ENCODE data around the gene CEP162.
"Not testable (repeated sequence)": the region's sequence is repeated elsewhere in the genome, so short reads cannot be mapped to it uniquely, and the experiment has no call there.

CEP162 gene

DNA sequence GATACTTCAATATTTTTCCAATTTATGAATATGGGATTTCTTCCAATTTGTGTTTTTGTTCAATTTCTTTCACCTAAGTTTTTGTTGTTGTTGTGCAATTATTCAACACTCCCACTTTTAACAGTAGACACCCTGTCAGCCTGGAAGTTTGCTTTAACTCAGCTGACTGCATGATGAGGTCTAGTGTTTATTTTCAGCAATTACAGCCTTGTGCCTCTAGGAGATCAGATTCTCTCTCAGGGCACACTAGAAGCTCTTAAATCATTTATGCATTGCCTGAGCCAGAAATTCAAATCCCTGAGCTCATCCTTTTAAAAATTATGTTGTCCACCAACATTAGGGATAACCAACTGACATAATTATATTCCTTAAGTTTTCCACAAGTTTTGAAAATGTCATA is 108.2 kb downstream of the CEP162 start:
- Histone ChIP-seq H3K4me3 (ENCODE audit: low read depth, low read length) (no peak overlapping the region), H3K27me3 (ENCODE audit: insufficient read depth, low read length) (no peaks in the 10 kb centered on the region), H2AFZ (ENCODE audit: low read length, unreplicated experiment) (no peak overlapping the region), H3K79me2 (ENCODE audit: control insufficient read depth, insufficient read depth, low read length, unreplicated experiment) (no peaks in the 10 kb centered on the region), H3K27ac (ENCODE audit: low read depth, low read length) (no peak overlapping the region), H3K4me1 (ENCODE audit: control insufficient read depth, insufficient read depth, low read length, unreplicated experiment) (no peaks in the 10 kb centered on the region), H3K36me3 (ENCODE audit: insufficient read depth, low read length) (no peaks in the 10 kb centered on the region)

GRCh38 chr6:84118191-84118590 is 109.3 kb downstream of the CEP162 start:
- Histone ChIP-seq H3K79me2 (ENCODE audit: control insufficient read depth, insufficient read depth, low read length, unreplicated experiment) (no peaks in the 10 kb centered on the region), H3K4me3 (ENCODE audit: low read depth, low read length) (no peak overlapping the region), H3K4me1 (ENCODE audit: control insufficient read depth, insufficient read depth, low read length, unreplicated experiment) (no peaks in the 10 kb centered on the region), H3K36me3 (ENCODE audit: insufficient read depth, low read length) (no peaks in the 10 kb centered on the region), H3K27ac (ENCODE audit: low read depth, low read length) (no peak overlapping the region), H2AFZ (ENCODE audit: low read length, unreplicated experiment) (no peak overlapping the region), H3K27me3 (ENCODE audit: insufficient read depth, low read length) (no peaks in the 10 kb centered on the region)

DNA sequence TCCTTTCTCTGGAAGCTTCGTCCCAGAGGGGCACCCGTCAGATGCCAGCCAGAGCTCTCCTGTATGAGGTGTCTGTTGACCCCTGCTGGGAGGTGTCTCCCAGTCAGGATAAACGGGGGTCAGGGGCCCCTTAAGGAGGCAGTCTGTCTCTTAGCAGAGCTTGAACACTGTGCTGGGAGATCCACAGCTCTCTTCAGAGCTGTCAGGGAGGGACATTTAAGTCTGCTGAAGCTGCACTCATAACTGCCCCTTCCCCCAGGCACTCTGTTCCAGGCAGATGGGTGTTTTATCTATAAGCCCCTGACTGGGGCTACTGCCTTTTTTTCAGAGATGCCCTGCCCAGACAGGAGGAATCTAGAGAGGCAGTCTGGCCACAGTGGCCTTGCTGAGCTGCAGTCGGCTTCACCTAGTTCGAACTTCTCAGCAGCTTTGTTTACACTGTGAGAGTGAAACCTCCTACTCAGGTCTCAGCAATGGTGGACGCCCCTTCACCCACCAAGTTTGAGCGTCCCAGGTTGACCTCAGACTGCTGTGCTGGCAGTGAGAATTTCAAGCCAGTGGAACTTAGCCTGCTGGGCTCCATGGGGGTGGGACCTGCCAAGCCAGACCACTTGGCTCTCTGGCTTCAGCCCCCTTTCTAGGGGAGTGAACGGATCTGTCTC is 112.4 kb downstream of the CEP162 start:
- H3K79me2 ChIP-seq (ENCODE audit: control insufficient read depth, insufficient read depth, low read length, unreplicated experiment); H3K4me1 ChIP-seq (ENCODE audit: control insufficient read depth, insufficient read depth, low read length, unreplicated experiment); H3K27ac ChIP-seq (ENCODE audit: low read depth, low read length); H2AFZ ChIP-seq (ENCODE audit: low read length, unreplicated experiment); H3K36me3 ChIP-seq (ENCODE audit: insufficient read depth, low read length); H3K4me3 ChIP-seq (ENCODE audit: low read depth, low read length); H3K27me3 ChIP-seq (ENCODE audit: insufficient read depth, low read length): not testable (repeated sequence)

GRCh38 chr6:84111351-84111750 is 116.1 kb downstream of the CEP162 start:
- H3K36me3 ChIP-seq (ENCODE audit: insufficient read depth, low read length); H3K27me3 ChIP-seq (ENCODE audit: insufficient read depth, low read length); H3K4me3 ChIP-seq (ENCODE audit: low read depth, low read length); H3K79me2 ChIP-seq (ENCODE audit: control insufficient read depth, insufficient read depth, low read length, unreplicated experiment); H3K4me1 ChIP-seq (ENCODE audit: control insufficient read depth, insufficient read depth, low read length, unreplicated experiment); H3K27ac ChIP-seq (ENCODE audit: low read depth, low read length); H2AFZ ChIP-seq (ENCODE audit: low read length, unreplicated experiment): not testable (repeated sequence)

DNA sequence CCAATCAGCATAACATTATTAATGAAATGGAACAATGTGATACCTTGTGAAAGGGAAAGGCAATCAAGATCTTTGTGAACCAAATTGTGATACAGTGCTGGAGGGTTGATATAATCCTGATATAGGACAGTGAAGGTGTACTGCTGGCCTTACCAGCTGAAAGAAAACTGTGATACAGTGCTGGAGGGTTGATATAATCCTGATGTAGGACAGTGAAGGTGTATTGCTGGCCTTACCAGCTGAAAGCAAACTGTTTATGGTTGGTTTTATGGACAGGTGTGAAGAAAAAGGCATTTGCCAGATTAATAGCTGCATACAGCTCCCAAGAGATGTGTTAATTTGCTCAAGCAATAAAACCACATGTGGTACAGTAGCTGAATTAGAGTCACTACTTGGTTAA is 119.9 kb downstream of the CEP162 start:
- Histone ChIP-seq H3K79me2 (ENCODE audit: control insufficient read depth, insufficient read depth, low read length, unreplicated experiment) (no peaks in the 10 kb centered on the region), H3K36me3 (ENCODE audit: insufficient read depth, low read length) (no peaks in the 10 kb centered on the region), H2AFZ (ENCODE audit: low read length, unreplicated experiment) (no peak overlapping the region), H3K27me3 (ENCODE audit: insufficient read depth, low read length) (no peaks in the 10 kb centered on the region), H3K4me1 (ENCODE audit: control insufficient read depth, insufficient read depth, low read length, unreplicated experiment) (no peaks in the 10 kb centered on the region), H3K4me3 (ENCODE audit: low read depth, low read length) (no peak overlapping the region), H3K27ac (ENCODE audit: low read depth, low read length) (no peak overlapping the region)

- H3K4me3 ChIP-seq (ENCODE audit: low read depth, low read length); H2AFZ ChIP-seq (ENCODE audit: low read length, unreplicated experiment); H3K36me3 ChIP-seq (ENCODE audit: insufficient read depth, low read length); H3K79me2 ChIP-seq (ENCODE audit: control insufficient read depth, insufficient read depth, low read length, unreplicated experiment); H3K4me1 ChIP-seq (ENCODE audit: control insufficient read depth, insufficient read depth, low read length, unreplicated experiment); H3K27ac ChIP-seq (ENCODE audit: low read depth, low read length); H3K27me3 ChIP-seq (ENCODE audit: insufficient read depth, low read length): not testable (repeated sequence)
Observed at GRCh38 chr6:84105215-84105924, 122.1 kb downstream of the CEP162 start.

DNA sequence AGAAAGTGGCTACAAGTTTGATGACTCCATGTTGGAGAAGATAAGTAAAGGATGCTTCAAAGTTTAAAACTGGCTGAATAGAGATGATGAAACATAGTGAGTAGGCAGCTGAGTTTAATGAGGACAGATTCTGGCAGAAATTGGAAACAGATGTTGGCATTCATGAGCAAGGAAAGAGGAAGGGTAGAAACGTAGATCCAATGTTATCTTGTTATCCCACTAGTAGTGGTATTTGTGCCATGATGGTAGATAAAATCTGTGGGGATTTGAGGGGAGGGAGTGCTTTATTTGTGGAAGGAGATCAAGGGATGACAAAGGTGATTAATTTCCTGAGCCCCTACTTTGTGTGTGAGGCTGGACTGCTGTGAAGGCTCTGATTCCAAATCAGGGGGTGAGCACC is 124.4 kb downstream of the CEP162 start:
- no peaks in the 10 kb centered on the region for H3K79me2 ChIP-seq (ENCODE audit: control insufficient read depth, insufficient read depth, low read length, unreplicated experiment)
- H3K36me3 ChIP-seq (ENCODE audit: insufficient read depth, low read length), result no peaks in the 10 kb centered on the region
- H2AFZ ChIP-seq (ENCODE audit: low read length, unreplicated experiment), result no peak overlapping the region
- no peak overlapping the region for H3K27ac ChIP-seq (ENCODE audit: low read depth, low read length)
- H3K4me1 ChIP-seq (ENCODE audit: control insufficient read depth, insufficient read depth, low read length, unreplicated experiment), result no peaks in the 10 kb centered on the region
- no peaks in the 10 kb centered on the region for H3K27me3 ChIP-seq (ENCODE audit: insufficient read depth, low read length)
- no peak overlapping the region for H3K4me3 ChIP-seq (ENCODE audit: low read depth, low read length)

DNA sequence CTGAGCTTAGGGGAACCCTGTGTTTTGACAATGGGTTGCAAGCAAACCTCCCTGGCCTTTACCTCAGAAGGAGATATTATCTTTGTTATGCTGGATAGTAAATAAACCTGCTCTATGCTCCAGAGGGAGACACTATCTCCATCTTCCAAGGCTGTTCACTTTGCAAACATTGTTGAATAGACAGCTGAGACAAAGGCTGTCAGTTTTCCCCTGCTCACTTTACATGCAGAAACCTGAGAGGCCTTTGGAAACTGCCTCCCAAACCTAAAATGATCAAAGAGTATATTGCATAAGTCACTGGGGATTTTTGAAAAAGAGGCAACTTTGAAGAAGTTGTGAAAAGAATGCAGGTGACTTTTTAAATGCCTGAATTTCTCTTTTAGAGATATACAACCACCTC is 132.3 kb downstream of the CEP162 start:
- no peak overlapping the region for H2AFZ ChIP-seq (ENCODE audit: low read length, unreplicated experiment)
- no peaks in the 10 kb centered on the region for H3K27me3 ChIP-seq (ENCODE audit: insufficient read depth, low read length)
- H3K4me3 ChIP-seq (ENCODE audit: low read depth, low read length), result no peak overlapping the region
- H3K79me2 ChIP-seq (ENCODE audit: control insufficient read depth, insufficient read depth, low read length, unreplicated experiment), result no peaks in the 10 kb centered on the region
- H3K36me3 ChIP-seq (ENCODE audit: insufficient read depth, low read length), result no peaks in the 10 kb centered on the region
- H3K27ac ChIP-seq (ENCODE audit: low read depth, low read length), result no peak overlapping the region
- peaks cover 3% of the 10 kb centered on the region for H3K4me1 ChIP-seq (ENCODE audit: control insufficient read depth, insufficient read depth, low read length, unreplicated experiment)

DNA sequence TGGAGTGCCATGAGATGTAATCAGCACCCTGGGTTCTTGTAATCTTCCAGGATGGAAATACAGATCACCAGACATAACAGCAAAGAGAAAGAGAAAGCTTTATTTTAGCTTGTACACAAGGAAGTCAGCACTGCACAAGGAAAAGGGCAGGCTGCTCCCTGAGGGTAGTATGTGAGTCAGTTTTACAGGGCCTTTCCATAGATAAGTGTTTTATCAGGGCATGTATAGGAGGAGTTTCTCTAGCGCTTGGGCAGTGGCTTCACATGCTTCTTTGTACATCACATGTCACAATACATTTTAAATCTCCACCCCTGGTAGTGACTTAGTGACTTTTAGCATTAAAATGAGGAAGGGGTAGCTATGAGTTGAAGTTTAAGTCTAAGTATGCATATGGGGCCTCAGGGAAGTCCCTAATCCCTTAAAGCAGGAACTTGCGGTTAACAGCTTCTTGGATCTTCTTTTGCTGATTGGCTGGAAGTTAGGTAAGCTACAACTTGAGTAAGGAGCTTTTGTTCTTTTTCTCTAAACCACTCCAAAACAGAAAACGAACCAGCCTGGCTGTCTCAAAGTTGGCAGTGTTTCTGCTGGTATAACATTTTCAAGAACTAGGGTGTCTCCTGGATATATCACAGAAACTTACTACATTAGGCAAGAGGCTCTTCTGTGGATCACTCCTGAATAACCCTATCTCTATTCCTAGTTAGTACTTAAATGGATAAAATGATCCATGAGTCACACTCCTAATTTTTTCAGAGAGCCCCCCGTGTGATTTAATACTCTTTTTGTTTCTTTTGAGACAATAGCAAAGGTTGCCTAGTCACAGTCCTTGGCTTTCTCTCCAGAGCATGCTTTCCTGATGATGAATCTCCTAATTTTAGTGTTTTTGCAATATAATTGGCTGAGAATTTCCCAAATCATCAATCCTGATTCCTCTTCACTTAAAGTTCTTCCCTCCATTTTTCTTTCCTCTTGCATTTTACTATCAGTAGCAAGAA is 133.7 kb downstream of the CEP162 start:
- no peaks in the 10 kb centered on the region for H3K79me2 ChIP-seq (ENCODE audit: control insufficient read depth, insufficient read depth, low read length, unreplicated experiment)
- H3K4me1 ChIP-seq (ENCODE audit: control insufficient read depth, insufficient read depth, low read length, unreplicated experiment), result peaks cover 3% of the 10 kb centered on the region
- H3K36me3 ChIP-seq (ENCODE audit: insufficient read depth, low read length), result no peaks in the 10 kb centered on the region
- peak overlapping the region; percentile 35; the same call in 1 of the 2 replicates for H3K27ac ChIP-seq (ENCODE audit: low read depth, low read length)
- H2AFZ ChIP-seq (ENCODE audit: low read length, unreplicated experiment), result no peak overlapping the region
- H3K27me3 ChIP-seq (ENCODE audit: insufficient read depth, low read length), result no peaks in the 10 kb centered on the region; the same call in 1 of the 2 replicates
- no peak overlapping the region for H3K4me3 ChIP-seq (ENCODE audit: low read depth, low read length)

GRCh38 chr6:84089552-84089951 is 137.9 kb downstream of the CEP162 start:
- peaks cover 12% of the 10 kb centered on the region for H3K27me3 ChIP-seq (ENCODE audit: insufficient read depth, low read length)
- H3K36me3 ChIP-seq (ENCODE audit: insufficient read depth, low read length), result no peaks in the 10 kb centered on the region
- H3K27ac ChIP-seq (ENCODE audit: low read depth, low read length), result no peak overlapping the region
- no peaks in the 10 kb centered on the region for H3K79me2 ChIP-seq (ENCODE audit: control insufficient read depth, insufficient read depth, low read length, unreplicated experiment)
- H3K4me3 ChIP-seq (ENCODE audit: low read depth, low read length), result no peak overlapping the region
- H3K4me1 ChIP-seq (ENCODE audit: control insufficient read depth, insufficient read depth, low read length, unreplicated experiment), result peaks cover 3% of the 10 kb centered on the region
- no peak overlapping the region for H2AFZ ChIP-seq (ENCODE audit: low read length, unreplicated experiment)

Measured in ACC112 (cell line).